ENCODE measurements around the gene EXOC4.

Gene EXOC4

DNA sequence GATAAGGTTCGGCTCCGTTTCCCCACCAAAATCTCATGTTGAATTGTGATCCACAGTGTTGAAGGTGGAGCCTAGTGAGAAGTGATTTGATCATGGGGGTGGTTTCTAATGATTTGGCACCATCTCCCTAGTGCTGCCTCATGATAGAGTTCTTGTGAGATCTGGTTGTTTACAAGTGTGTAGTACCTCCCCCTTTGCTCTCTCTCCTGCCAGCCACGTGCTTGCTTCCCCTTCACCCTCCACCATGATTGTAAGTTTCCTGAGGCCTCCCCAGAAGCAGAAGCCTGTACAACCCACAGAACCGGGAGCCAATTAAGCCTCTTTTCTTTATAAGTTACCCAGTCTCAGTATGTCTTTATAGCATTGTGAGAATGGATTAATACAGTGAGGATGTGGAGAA, 862.1 kb downstream of the EXOC4 start:
- no peaks in the 10 kb centered on the region for H3K9me3 ChIP-seq (ENCODE audit: control insufficient read depth, insufficient read depth, low read depth, low read length)
- no peak overlapping the region for H3K4me3 ChIP-seq (ENCODE audit: low read depth, low read length)
- no peak overlapping the region for H3K27ac ChIP-seq (ENCODE audit: low read depth, low read length)
- H3K4me1 ChIP-seq (ENCODE audit: control insufficient read depth, insufficient read depth, low read length), result peaks cover 11% of the 10 kb centered on the region; the same call in 1 of the 2 replicates
- no peaks in the 10 kb centered on the region for H3K27me3 ChIP-seq (ENCODE audit: control insufficient read depth, insufficient read depth, low read length)
- no peaks in the 10 kb centered on the region for H3K36me3 ChIP-seq (ENCODE audit: control insufficient read depth, insufficient read depth, low read length)
- H3K9ac ChIP-seq (ENCODE audit: low read length), result no peak overlapping the region

All from HUES6 (cell line).